HL-60 (cell line): Measurements from ENCODE around the gene SMIM38.

Experiments
- CTCF ChIP-seq: IDR thresholded peaks from one replicate; pipeline ENCODE4 v1.5.1; 2011; ENCODE audit warnings: low read length, control low read depth, inconsistent platforms; ENCODE audit not compliant: insufficient read depth
- GABPA ChIP-seq: IDR thresholded peaks from 2 replicates; pipeline ENCODE4 v1.6.1; 2012; ENCODE audit warnings: low read depth
- POLR2AphosphoS5 ChIP-seq: IDR thresholded peaks from 2 replicates; pipeline ENCODE4 v1.6.1; 2012; ENCODE audit warnings: low read depth
- SPI1 ChIP-seq: IDR thresholded peaks from 2 replicates; pipeline ENCODE4 v1.6.1; 2012; ENCODE audit warnings: low read depth, mild to moderate bottlenecking, borderline replicate concordance

GRCh38 chr11:69148377-69148762 lies 7.4 kb upstream of the SMIM38 start:
- no peak for TF ChIP-seq POLR2AphosphoS5
- TF ChIP-seq CTCF: no peak
- TF ChIP-seq SPI1: no peak
- no peak for TF ChIP-seq GABPA
